ENCODE results near the gene MAP4K3.

DNA sequence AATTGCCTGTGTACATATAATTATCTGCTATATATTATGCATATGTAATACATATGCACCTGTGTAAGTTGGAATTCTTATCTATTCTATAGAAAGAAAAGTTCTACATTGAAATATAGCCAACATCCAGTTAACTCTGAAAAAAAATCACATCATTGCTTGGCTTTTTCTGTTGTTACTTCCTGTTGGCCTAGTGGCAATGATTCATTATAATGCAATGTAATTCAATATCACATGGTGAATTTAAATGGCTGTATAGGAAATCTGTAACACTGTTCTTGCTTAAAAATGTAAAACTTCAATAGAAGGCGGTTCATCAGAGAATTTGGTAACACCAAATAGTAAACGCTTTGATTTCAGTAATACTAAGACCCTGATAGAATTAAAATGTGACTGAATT lies 44.5 kb upstream of the MAP4K3 start:
- TF ChIP-seq POLR2A (IDR thresholded peaks at IDR 0.05; ENCODE audit: borderline replicate concordance, extremely low read depth, insufficient read depth, insufficient read length) (no peak), POLR2AphosphoS5 (IDR thresholded peaks at IDR 0.05; ENCODE audit: low read depth, low read length) (no peak), CTCF (IDR thresholded peaks at IDR 0.05 in 2 of 3, conservative IDR thresholded peaks at IDR 0.05 in 1 of 3; ENCODE audit: borderline replicate concordance in 1 of 3, insufficient read depth in 1 of 3, low read depth in 2 of 3, low read length in 2 of 3) (no peak), JUND (IDR thresholded peaks at IDR 0.05) (peak; percentile 55), SRF (IDR thresholded peaks at IDR 0.05; ENCODE audit: low read depth) (no peak), SP1 (IDR thresholded peaks at IDR 0.05; ENCODE audit: low read depth) (peak; percentile 35; the same call in 1 of the 2 replicates)
- TF ChIP-seq, protein P1, sequence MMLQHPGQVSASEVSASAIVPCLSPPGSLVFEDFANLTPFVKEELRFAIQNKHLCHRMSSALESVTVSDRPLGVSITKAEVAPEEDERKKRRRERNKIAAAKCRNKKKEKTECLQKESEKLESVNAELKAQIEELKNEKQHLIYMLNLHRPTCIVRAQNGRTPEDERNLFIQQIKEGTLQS (IDR thresholded peaks at IDR 0.05): no peak
- TF ChIP-seq, protein P2, sequence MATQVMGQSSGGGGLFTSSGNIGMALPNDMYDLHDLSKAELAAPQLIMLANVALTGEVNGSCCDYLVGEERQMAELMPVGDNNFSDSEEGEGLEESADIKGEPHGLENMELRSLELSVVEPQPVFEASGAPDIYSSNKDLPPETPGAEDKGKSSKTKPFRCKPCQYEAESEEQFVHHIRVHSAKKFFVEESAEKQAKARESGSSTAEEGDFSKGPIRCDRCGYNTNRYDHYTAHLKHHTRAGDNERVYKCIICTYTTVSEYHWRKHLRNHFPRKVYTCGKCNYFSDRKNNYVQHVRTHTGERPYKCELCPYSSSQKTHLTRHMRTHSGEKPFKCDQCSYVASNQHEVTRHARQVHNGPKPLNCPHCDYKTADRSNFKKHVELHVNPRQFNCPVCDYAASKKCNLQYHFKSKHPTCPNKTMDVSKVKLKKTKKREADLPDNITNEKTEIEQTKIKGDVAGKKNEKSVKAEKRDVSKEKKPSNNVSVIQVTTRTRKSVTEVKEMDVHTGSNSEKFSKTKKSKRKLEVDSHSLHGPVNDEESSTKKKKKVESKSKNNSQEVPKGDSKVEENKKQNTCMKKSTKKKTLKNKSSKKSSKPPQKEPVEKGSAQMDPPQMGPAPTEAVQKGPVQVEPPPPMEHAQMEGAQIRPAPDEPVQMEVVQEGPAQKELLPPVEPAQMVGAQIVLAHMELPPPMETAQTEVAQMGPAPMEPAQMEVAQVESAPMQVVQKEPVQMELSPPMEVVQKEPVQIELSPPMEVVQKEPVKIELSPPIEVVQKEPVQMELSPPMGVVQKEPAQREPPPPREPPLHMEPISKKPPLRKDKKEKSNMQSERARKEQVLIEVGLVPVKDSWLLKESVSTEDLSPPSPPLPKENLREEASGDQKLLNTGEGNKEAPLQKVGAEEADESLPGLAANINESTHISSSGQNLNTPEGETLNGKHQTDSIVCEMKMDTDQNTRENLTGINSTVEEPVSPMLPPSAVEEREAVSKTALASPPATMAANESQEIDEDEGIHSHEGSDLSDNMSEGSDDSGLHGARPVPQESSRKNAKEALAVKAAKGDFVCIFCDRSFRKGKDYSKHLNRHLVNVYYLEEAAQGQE (IDR thresholded peaks at IDR 0.05; ENCODE audit: low read depth): no peak
